NOMO-1 treated with DMSO at 0.1 percent for 48 hours (cell line): ENCODE results near the gene TPSD1.
"Not testable (repeated sequence)": the region's sequence is repeated elsewhere in the genome, so short reads cannot be mapped to it uniquely, and the experiment has no call there.

Experiments used
- DNase-seq: peaks from one replicate; lab custom pipeline; 2025; ENCODE audit not compliant: unreplicated experiment; lab: John Stamatoyannopoulos, UW

The TPSD1 gene

GRCh38 chr16:1255276-1256122, at the start of gene TPSD1:
Gene TPSD1 (plus strand): TSS chr16:1256069. CDS start chr16:1256281, 212 bp downstream.
- not testable (repeated sequence) for DNase-seq

DNA sequence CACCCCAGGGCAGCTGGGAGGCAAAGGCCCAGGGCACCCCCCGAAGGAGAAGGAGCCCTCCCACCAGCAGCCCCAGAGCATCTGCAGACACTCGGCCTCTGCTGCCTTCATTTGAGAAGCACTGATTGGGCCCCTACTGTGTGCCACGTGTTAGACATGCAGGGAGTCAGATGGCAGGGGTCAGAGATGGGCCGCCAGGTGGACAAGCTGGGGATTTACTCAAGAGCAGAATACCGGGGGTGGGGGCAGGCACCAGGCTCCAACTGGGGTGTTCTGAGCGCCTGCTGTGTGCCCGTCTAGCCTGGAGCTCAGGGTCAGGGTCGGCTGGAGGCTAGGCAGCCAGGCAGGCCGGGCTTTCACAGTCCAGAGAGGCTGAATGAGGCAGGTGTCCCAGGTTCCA, 49.5 kb upstream of the TPSD1 start:
- no peak for DNase-seq

- DNase-seq = no peak
These were observed 49.1 kb upstream of the TPSD1 start for GRCh38 chr16:1206786-1207185.

- peak; percentile 9 for DNase-seq
These were observed 47.5 kb upstream of the TPSD1 start for GRCh38 chr16:1208239-1208830.

GRCh38 chr16:1209081-1209480, 46.8 kb upstream of the TPSD1 start:
- no peak for DNase-seq

GRCh38 chr16:1210461-1210860, 45.4 kb upstream of the TPSD1 start:
- DNase-seq = no peak

GRCh38 chr16:1211451-1212268, 44.2 kb upstream of the TPSD1 start:
- DNase-seq = no peak

DNA sequence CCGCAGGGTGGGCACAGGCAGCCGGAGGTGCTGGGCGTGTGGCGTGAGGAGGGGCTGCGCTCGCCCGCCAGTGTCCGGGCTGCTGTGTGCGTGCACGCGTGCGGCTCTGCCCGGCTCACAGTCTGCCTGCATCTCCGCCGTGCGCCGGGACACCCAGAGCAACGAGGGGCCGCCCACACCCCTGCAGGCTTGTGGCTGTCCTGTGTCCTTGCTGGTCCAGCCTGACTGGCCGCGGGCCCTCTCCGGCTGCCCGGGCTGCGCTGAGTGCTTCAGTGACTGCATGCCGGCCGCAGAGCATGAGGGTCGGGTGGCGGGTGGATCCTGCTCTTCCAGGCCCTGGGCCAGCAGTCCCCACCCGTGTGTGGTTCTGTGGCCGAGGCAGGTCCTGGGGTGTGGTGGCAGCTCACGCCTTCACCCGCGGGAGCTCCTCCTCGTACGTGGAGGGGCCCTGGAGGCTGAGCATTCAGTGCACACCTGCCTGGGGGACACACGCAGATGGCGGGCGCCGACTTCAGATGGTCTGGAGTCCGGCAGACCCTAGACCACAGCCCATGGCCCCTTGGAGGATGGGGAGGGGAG, 43.2 kb upstream of the TPSD1 start:
- no peak for DNase-seq

DNA sequence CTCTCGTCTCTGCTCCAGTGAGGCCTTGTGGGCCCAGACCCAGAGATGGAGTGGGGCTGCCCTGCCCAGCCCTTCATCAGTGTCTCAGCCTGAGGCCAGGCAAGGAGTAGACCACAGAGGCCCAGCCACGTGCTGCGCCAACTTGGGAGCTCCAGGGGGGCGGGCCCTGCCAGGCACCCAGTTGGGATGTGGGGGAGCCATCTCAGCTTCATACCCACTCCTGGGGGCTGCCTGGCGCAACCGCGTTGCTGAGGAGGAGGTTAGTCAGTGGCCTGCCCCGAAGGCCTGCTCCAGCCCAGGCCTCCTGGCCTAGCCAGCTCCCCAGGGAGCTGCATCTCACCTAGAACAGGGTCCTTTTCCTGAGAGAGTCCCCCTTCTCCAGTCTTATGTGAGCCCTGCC, 42.6 kb upstream of the TPSD1 start:
- no peak for DNase-seq

GRCh38 chr16:1213796-1214372, 42.0 kb upstream of the TPSD1 start:
- DNase-seq = no peak

GRCh38 chr16:1214719-1215118, 41.1 kb upstream of the TPSD1 start:
- no peak for DNase-seq

DNA sequence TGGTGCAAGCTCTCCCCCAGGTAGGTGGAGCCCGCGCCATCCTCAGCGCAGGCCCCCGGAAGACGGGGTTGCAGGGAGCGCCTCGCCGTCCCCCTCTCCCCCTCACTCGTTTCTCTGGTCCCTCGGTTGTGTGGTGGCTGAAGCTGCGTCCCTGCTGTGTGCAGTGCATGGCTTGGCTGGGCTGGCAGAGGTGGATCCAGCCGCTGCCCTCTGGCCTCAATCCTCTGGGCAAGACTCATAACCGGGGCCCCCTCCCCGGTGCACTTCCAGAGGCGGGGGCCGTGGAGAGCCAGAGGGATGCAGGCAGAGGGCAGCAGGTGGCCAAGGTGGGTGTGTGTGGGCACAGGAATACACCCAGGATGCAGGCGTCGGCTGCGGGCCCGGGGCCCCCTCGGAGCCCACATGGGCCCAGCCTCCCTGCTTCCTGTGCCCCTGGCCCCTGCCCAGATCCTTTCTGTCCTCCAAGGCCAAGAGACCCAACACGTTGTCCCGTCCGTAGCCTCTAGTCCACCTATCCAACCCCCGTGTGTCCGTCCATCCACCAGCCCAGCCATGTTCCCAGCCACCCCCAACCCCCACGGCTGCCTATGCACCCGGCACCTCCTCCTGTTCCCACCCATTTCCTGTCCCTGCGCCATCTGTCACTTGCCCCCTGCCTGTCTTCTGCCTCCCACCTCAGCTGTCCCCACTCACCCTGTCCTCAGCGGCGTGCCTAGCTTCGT, 40.1 kb upstream of the TPSD1 start:
- DNase-seq = no peak

DNA sequence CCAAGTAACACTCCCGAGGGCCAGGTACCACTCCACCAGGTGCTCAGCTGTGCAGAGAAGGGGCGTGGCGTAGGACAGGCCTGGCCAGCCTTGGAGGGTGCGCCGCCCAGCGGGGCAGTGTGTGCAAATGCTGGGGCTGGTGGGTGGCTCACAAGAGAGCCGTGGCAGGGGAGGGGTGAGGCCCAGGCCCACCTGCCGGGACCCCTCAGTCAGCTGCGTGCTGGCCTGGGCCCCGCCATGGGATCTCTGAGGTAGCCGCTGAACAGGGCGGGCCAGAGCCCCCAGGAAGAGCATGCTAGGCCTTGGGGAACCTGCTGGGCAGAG, 39.6 kb upstream of the TPSD1 start:
- DNase-seq = no peak

DNA sequence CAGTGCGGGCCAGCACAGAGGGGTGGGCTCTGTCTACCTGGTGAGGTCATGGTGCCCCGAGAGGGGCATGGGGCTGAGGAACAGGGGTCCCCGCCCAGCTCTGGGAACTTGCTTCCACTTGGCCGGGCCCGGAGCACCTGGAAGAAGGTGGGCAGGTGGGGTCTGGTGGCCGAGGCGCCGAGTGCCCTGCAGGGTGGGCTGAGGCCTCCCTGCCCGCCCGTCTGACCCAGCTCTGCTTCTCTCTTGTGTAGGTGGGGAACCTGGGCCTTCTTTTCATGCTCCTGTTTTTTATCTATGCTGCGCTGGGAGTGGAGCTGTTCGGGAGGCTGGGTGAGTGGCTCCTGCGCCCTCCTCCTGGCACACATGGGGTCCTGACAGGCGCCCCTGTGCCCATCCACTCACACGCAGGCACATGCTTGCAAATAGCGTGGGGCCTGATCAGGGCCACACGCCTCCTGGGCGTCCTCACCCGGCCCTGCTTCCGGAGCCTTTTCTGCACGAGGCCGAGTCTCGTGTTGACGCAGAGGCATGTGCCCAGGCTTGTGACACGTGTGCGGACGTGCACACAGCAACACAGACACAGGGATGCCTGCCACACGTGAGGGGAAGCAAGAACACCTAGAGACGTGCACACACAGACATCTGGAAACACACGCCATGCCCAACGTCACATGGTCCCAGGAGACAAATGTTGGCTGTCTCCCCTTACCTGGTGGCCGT, 39.0 kb upstream of the TPSD1 start:
- DNase-seq = no peak

DNA sequence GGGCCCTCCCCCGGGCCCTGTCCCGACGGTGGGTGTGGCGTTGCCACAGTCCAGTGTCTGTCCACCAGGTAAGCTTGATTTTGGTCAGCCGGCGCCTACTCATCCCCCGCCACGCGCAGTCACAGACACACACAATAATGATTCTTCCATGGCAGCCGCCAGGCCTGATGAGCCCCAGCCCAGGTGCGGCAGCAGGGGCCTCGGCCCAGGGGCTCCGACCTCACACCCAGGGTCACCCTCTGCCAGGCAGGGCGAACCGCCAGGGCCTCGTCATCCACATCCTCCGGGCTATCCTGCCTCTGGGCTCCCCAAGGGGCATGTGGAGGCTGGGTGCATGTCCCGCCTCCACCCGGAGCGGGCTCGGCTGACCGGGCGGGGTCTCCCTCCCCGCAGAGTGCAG, 38.3 kb upstream of the TPSD1 start:
- DNase-seq = no peak

DNA sequence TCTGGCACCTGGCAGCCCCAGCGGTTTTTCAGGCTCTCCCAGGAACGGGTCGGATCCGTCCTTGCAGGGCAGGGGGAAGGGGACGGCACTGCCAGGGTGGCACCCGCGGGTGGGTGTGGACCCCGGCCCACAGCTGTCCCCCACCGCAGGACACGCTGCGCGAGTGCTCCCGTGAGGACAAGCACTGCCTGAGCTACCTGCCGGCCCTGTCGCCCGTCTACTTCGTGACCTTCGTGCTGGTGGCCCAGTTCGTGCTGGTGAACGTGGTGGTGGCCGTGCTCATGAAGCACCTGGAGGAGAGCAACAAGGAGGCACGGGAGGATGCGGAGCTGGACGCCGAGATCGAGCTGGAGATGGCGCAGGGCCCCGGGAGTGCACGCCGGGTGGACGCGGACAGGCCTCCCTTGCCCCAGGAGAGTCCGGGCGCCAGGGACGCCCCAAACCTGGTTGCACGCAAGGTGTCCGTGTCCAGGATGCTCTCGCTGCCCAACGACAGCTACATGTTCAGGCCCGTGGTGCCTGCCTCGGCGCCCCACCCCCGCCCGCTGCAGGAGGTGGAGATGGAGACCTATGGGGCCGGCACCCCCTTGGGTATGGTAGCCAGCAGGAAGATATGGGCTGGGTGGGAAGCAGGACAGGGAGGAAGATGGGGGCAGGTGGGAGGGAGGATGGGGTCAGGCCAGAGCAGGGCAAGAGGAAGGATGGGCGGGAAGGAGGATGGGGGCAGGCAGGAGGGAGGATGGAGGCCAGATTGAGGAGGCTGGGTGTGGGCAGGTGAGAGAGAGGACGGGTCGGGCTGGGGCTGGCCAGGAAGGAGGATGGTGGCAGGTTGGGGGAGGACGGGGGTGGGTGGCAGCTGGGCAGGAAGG, 37.6 kb upstream of the TPSD1 start:
- DNase-seq = no peak

GRCh38 chr16:1218930-1219611, 36.8 kb upstream of the TPSD1 start:
- DNase-seq = no peak

DNA sequence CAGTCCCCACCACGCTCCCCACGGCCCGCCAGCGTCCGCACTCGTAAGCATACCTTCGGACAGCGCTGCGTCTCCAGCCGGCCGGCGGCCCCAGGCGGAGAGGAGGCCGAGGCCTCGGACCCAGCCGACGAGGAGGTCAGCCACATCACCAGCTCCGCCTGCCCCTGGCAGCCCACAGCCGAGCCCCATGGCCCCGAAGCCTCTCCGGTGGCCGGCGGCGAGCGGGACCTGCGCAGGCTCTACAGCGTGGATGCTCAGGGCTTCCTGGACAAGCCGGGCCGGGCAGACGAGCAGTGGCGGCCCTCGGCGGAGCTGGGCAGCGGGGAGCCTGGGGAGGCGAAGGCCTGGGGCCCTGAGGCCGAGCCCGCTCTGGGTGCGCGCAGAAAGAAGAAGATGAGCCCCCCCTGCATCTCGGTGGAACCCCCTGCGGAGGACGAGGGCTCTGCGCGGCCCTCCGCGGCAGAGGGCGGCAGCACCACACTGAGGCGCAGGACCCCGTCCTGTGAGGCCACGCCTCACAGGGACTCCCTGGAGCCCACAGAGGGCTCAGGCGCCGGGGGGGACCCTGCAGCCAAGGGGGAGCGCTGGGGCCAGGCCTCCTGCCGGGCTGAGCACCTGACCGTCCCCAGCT, 35.7 kb upstream of the TPSD1 start:
- no peak for DNase-seq
